Activated B cell treated with CpG ODN at 0.5 μM for 24 hours (primary cell): ENCODE data around the gene ABHD1. TPM values are rescaled to one million over a fixed set of nuclear protein-coding genes. Genes with fewer than 3 reads are reported as not detected.
A peak's percentile ranks its signal among the peaks of the same experiment; 100 is the strongest.

Source experiments
- ATAC-seq: fragments of 200-7000 bp; cut with Tn5 transposase; one replicate; pipeline ENCODE4 v1.10.0; 2021; ENCODE audit warnings: low read depth, mild to moderate bottlenecking, moderate library complexity
- CTCF ChIA-PET: fragments of 350-600 bp; sonication (Branson Sonifier 250); formaldehyde crosslinking; loops from one replicate; lab custom pipeline; 2021; ENCODE audit warnings: antibody characterized with exemption; lab: Charles Lee
- POLR2A ChIA-PET: fragments of 350-600 bp; sonication (Branson Sonifier 250); formaldehyde crosslinking; loops from one replicate; lab custom pipeline; 2021; ENCODE audit warnings: antibody characterized with exemption; lab: Charles Lee
- DNase-seq: peaks from one replicate; pipeline ENCODE4 v3.0.0; 2022
- H3K27ac Mint-ChIP-seq: one replicate; pipeline ENCODE4 v1.8.0; 2020; ENCODE audit warnings: mixed read lengths
- H3K27me3 Mint-ChIP-seq: one replicate; pipeline ENCODE4 v1.8.0; 2021; ENCODE audit warnings: mixed read lengths
- H3K36me3 Mint-ChIP-seq: one replicate; pipeline ENCODE4 v1.8.0; 2021; ENCODE audit warnings: low read depth, mixed read lengths
- H3K4me1 Mint-ChIP-seq: one replicate; pipeline ENCODE4 v1.8.0; 2021; ENCODE audit warnings: mixed read lengths
- H3K4me3 Mint-ChIP-seq: one replicate; pipeline ENCODE4 v1.8.0; 2020; ENCODE audit warnings: mild to moderate bottlenecking, mixed read lengths
- H3K9me3 Mint-ChIP-seq: one replicate; pipeline ENCODE4 v1.8.0; 2020; ENCODE audit warnings: mixed read lengths
- intact Hi-C: fragments of 100-400 bp; cut with micrococcal nuclease; formaldehyde crosslinking; loops from one replicate; pipeline ENCODE4 v1.15.1; 2024
- total RNA-seq: library from RNA; stranded (reverse); gene quantifications from 2 replicates; pipeline ENCODE4 v1.2.3, GENCODE V29; 2022
- TF ChIP-seq, protein P1 (sequence below): fragments of 200-600 bp; IDR thresholded peaks from one replicate; pipeline ENCODE4 v1.8.0; 2022; ENCODE audit warnings: antibody characterized with exemption, mild to moderate bottlenecking

Gene ABHD1
- total RNA-seq, 1 donor from 2014 or later, result 1.1 TPM

DNA sequence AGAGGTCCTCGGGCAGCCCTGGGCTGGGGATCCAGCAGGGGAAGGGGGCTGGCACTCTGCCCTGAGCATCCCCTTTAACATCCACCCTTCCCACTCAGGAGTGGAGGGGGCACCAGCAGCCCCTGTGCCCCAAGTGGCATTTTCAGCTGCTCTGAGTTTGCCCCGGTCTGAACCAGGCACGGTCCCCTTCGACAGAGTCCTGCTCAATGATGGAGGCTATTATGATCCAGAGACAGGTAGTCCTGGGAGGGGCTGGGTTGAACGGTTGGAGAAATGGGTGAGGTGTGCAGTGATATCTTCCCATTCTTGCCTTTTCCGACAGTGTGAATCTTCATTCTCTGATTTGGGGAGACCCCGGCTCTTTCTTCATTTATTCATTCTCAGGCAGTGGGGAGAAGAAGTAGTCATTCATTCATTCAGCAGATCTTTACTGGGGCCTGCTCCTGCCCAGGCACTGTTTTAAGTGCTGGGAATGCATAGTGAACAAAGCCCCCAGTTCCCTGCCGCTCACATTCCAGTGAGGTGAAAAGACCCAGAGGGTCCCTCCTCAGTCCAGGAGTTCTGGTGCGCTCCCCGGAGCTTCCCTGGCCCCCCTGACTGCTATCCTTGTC lies 38.4 kb upstream of the ABHD1 start:
- peaks cover 23% of the 10 kb centered on the region for H3K4me1 Mint-ChIP-seq
- intact Hi-C loops, result loop anchor here (5.0 to 10.0 kb wide), 2 partner anchors 238 to 500 kb away; partner anchors contain the start of genes DPYSL5 and ZNF512
- no peaks in the 10 kb centered on the region for H3K36me3 Mint-ChIP-seq

DNA sequence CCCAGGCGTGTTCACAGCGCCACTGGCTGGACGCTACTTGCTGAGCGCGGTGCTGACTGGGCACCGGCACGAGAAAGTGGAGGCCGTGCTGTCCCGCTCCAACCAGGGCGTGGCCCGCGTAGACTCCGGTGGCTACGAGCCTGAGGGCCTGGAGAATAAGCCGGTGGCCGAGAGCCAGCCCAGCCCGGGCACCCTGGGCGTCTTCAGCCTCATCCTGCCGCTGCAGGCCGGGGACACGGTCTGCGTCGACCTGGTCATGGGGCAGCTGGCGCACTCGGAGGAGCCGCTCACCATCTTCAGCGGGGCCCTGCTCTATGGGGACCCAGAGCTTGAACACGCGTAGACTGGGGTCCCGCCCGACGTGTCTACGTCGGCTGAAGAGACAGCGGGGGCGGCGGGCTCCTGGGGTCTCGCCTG lies 37.9 kb upstream of the ABHD1 start:
- DNase-seq (no peak), ATAC-seq (no peak)
- TF ChIP-seq, protein P1, sequence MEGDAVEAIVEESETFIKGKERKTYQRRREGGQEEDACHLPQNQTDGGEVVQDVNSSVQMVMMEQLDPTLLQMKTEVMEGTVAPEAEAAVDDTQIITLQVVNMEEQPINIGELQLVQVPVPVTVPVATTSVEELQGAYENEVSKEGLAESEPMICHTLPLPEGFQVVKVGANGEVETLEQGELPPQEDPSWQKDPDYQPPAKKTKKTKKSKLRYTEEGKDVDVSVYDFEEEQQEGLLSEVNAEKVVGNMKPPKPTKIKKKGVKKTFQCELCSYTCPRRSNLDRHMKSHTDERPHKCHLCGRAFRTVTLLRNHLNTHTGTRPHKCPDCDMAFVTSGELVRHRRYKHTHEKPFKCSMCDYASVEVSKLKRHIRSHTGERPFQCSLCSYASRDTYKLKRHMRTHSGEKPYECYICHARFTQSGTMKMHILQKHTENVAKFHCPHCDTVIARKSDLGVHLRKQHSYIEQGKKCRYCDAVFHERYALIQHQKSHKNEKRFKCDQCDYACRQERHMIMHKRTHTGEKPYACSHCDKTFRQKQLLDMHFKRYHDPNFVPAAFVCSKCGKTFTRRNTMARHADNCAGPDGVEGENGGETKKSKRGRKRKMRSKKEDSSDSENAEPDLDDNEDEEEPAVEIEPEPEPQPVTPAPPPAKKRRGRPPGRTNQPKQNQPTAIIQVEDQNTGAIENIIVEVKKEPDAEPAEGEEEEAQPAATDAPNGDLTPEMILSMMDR, result no peak
- Mint-ChIP-seq H3K4me1 (peaks cover 23% of the 10 kb centered on the region), H3K27me3 (no peaks in the 10 kb centered on the region), H3K4me3 (peak overlapping the region; percentile 87), H3K27ac (no peak overlapping the region), H3K9me3 (no peaks in the 10 kb centered on the region), H3K36me3 (no peaks in the 10 kb centered on the region)
- intact Hi-C loops, result loop anchor here (1.0 to 10.0 kb wide), 13 partner anchors 11 to 499 kb away; partner anchors contain the start of genes ATRAID, DPYSL5, EIF2B4 and GTF3C2
- POLR2A ChIA-PET, result interaction anchor here (4.2 to 6.6 kb wide), 2 partner anchors 14 to 35 kb away, joined by 27 to 53 read pairs; partner anchors contain the start of genes AGBL5 and OST4
- CTCF ChIA-PET, result interaction anchor here (4.4 kb wide), 1 partner anchor 124 kb away, joined by 12 read pairs; no protein-coding TSS in a partner anchor

More for the DNA sequence above, 38.4 kb upstream of the ABHD1 start:
- H3K4me3 Mint-ChIP-seq, result peak overlapping the region; percentile 87
- H3K9me3 Mint-ChIP-seq, result no peaks in the 10 kb centered on the region
- no peak for DNase-seq
- TF ChIP-seq, protein P1, result no peak
- H3K27me3 Mint-ChIP-seq, result no peaks in the 10 kb centered on the region
- no peak for ATAC-seq
- no peak overlapping the region for H3K27ac Mint-ChIP-seq
- ChIA-PET POLR2A (interaction anchor here (4.2 to 6.6 kb wide), 2 partner anchors 13 to 35 kb away, joined by 27 to 53 read pairs; partner anchors contain the start of genes AGBL5 and OST4), CTCF (interaction anchor here (4.4 kb wide), 1 partner anchor 124 kb away, joined by 12 read pairs; no protein-coding TSS in a partner anchor)

DNA sequence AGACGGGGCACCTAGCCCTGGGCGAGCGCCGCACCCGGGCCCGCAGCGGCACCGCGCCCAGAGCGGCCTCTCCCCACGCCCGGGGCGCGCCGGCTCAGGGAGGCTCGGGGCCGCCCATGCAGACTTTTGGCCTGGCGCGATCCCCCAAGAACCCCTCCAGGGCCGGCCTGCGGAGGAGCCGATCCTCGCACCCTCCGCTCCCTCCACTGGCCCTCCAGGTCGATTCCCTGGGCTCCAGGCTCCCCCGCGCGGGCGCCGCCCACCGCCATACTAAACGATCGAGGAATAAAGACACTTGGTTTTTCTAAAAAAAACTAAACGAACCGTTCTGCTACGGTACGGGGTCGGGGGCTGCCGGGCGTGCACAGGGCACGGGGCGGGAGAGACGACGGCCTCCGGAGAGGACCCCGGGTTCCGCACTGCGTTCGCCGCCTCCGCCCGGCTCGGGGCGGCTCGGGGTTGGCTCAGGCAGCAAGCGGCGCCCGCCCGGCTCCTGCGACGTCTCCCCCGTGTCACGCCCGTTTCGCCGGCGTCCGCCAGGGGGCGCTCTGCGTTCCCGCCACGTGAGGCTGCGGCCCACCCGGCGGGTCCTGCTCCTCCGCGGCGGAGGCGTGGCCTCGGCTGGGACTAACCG lies 37.4 kb upstream of the ABHD1 start:
- DNase-seq, result peak; percentile 99
- Mint-ChIP-seq H3K9me3 (no peaks in the 10 kb centered on the region), H3K4me3 (peak overlapping the region; percentile 87), H3K36me3 (no peaks in the 10 kb centered on the region), H3K4me1 (peaks cover 18% of the 10 kb centered on the region), H3K27ac (peak overlapping the region; percentile 86), H3K27me3 (no peaks in the 10 kb centered on the region)
- ChIA-PET CTCF (interaction anchor here (4.4 kb wide), 1 partner anchor 125 kb away, joined by 12 read pairs; no protein-coding TSS in a partner anchor), POLR2A (interaction anchor here (0.5 to 6.6 kb wide), 5 partner anchors 14 to 46 kb away, joined by 3 to 53 read pairs (median 4); partner anchors contain the start of genes AGBL5 and OST4)
- intact Hi-C loops, result loop anchor here (1.0 to 10.0 kb wide), 13 partner anchors 10 to 499 kb away; partner anchors contain the start of genes ATRAID, DPYSL5, EIF2B4 and GTF3C2
- TF ChIP-seq, protein P1, result peak; percentile 44
- peak; percentile 92 for ATAC-seq

DNA sequence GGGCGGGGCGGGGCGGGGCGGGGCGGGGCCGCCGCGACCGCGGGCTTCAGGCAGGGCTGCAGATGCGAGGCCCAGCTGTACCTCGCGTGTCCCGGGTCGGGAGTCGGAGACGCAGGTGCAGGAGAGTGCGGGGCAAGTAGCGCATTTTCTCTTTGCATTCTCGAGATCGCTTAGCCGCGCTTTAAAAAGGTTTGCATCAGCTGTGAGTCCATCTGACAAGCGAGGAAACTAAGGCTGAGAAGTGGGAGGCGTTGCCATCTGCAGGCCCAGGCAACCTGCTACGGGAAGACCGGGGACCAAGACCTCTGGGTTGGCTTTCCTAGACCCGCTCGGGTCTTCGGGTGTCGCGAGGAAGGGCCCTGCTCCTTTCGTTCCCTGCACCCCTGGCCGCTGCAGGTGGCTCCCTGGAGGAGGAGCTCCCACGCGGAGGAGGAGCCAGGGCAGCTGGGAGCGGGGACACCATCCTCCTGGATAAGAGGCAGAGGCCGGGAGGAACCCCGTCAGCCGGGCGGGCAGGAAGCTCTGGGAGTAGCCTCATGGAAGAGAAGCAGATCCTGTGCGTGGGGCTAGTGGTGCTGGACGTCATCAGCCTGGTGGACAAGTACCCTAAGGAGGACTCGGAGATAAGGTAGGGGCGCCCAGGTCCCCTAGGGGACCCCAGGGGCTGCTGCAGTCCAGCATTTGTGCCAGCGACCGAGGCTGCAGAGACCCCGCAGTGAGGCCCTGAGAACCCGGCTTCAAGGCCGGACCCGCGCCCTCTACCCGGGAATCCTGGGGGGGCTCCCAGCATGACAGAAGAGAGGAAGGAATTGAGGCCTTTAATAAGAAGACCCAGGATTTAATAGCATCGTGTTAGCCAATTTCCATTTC lies 36.7 kb upstream of the ABHD1 start, which contains the start of gene KHK:
Gene KHK, plus strand, starts transcription at position 49 of the 870 bp plus-strand sequence. Its CDS starts 488 bp downstream, at position 537.
- H3K36me3 Mint-ChIP-seq, result no peaks in the 10 kb centered on the region
- TF ChIP-seq, protein P1, result peak; percentile 2
- intact Hi-C loops, result loop anchor here (1.0 to 10.0 kb wide), 13 partner anchors 9 to 498 kb away; partner anchors contain the start of genes ATRAID, DPYSL5, EIF2B4 and GTF3C2
- H3K9me3 Mint-ChIP-seq, result no peaks in the 10 kb centered on the region
- CTCF ChIA-PET, result interaction anchor here (0.9 to 4.4 kb wide), 4 partner anchors 36 to 193 kb away, joined by 3 to 12 read pairs (median 4); partner anchors contain the start of gene AGBL5
- ATAC-seq (peak; percentile 0), DNase-seq (no peak)
- POLR2A ChIA-PET, result interaction anchor here (0.5 to 6.6 kb wide), 14 partner anchors 9 to 596 kb away, joined by 3 to 53 read pairs (median 4); partner anchors contain the start of genes ABHD1, AGBL5, ATRAID and OST4
- H3K27me3 Mint-ChIP-seq, result no peaks in the 10 kb centered on the region
- peaks cover 12% of the 10 kb centered on the region for H3K4me1 Mint-ChIP-seq
- H3K4me3 Mint-ChIP-seq, result peak within 1 kb of the TSS; percentile 87
- peak within 1 kb of the TSS; percentile 86 for H3K27ac Mint-ChIP-seq
